HG02623 (cell line): ENCODE results near the gene CTNNA3.
"Not testable (repeated sequence)": the region's sequence is repeated elsewhere in the genome, so short reads cannot be mapped to it uniquely, and the experiment has no call there.

ENCODE experiments used
- ATAC-seq: cut with Tn5 transposase; IDR thresholded peaks from one replicate; pipeline ENCODE4 v1.9.1; 2021; ENCODE audit warnings: moderate library complexity; ENCODE audit not compliant: unreplicated experiment

CTNNA3 gene

GRCh38 chr10:67261300-67261797 is 434.6 kb downstream of the CTNNA3 start:
- ATAC-seq: no peak

GRCh38 chr10:67259319-67259929 is 436.6 kb downstream of the CTNNA3 start:
- ATAC-seq: no peak

DNA sequence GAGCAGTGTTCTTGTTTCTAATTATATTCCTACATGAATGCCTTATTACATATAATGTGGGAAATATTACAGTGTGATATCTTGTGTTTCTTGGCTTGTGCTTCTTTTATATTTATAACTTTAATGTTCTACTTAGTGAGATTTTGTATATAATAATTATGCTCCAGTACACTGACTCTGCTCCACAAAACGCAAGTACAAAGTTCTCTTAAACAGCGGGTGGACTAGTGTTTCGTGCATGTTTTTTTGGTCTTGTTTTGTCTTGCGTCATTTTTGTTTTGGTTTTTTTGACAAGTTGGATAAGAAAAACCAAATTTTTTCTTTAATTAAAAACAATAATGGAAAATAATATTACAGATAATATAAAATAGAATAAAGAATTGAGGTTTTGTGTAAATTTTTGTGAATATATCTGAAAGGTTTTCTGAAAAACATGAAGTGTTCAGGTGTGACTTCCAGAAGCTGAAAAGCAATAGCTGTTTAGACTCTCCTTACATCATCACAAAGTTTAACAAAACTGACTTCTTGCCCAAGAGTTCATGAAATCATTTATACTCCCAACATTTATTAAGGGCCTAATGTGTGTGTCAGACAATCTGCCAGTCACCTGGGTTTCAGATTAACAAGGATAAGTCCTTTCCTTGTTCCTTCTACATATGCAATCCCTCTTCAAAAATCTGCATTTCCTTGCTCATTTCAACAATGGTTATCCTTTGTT is 438.4 kb downstream of the CTNNA3 start:
- ATAC-seq: no peak

DNA sequence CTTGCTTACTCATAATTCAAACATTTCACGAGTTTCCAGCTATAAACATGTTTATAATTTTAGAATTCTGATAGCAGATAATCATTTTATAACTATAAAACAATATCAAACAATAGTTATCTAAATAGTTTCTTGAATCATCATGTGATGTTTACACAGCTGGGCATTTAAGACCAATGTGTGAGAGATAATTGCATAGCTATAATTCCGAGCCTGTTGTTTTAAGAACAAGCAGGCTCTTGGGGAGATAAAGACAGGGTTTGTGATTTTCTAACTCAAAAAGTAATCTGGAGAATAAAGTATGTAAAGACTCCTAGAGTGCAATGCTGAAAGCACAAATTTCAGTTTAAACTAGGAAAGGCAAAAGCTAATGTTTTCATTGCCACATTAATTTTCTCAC is 439.0 kb downstream of the CTNNA3 start:
- no peak for ATAC-seq

- ATAC-seq: no peak
Measured at GRCh38 chr10:67250686-67251085, 445.3 kb downstream of the CTNNA3 start.

- no peak for ATAC-seq
Measured at GRCh38 chr10:67246066-67246555, 449.9 kb downstream of the CTNNA3 start.

GRCh38 chr10:67242528-67242927 is 453.5 kb downstream of the CTNNA3 start:
- ATAC-seq: no peak

DNA sequence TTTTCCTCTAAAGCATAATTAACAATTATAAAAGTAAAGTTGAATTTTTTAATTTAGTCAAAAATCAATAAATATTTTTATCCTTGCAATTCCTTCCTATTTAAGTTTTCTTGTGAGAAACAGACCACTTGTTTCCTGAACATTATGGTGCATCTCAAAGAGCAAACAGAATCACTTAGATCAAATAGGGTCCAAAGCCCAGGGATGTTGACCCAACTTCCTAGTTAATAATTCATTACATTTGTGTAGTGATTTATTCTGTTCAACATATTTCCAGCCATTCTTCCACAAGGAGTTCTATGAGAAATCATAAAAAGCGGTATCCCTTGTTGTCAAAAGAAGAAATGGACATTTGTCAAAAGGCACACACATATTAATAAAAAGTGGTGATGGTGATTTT is 454.5 kb downstream of the CTNNA3 start:
- ATAC-seq: no peak

DNA sequence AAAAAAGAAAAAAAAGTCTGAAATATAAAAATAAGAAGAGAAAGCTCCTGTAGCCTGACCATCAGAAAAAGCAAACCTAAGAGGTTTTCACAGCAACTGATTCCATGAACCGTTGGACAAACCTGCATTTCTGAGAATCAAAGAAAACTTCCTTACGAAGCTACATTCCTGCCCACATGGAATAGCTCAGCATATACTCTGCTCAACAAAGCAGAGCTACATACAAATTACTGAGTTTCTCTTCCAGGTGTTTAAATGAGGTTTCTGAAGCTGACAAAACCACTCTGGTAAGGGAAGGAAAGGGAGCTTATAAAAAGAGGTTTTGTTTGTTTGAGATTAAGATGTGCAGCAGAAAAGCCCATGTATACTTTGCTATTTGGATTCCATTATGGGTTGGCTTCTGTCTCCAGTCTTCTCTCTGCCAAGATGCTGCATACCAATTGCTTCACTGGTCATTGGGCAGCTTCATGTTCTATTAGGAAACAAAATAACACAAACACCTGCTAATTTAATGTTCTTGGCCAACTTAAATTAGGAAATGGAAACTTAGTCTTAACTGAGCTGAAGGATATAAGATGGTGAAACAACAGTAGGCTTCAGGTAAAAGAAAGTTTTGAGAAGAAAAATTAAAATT is 456.0 kb downstream of the CTNNA3 start:
- ATAC-seq: no peak

DNA sequence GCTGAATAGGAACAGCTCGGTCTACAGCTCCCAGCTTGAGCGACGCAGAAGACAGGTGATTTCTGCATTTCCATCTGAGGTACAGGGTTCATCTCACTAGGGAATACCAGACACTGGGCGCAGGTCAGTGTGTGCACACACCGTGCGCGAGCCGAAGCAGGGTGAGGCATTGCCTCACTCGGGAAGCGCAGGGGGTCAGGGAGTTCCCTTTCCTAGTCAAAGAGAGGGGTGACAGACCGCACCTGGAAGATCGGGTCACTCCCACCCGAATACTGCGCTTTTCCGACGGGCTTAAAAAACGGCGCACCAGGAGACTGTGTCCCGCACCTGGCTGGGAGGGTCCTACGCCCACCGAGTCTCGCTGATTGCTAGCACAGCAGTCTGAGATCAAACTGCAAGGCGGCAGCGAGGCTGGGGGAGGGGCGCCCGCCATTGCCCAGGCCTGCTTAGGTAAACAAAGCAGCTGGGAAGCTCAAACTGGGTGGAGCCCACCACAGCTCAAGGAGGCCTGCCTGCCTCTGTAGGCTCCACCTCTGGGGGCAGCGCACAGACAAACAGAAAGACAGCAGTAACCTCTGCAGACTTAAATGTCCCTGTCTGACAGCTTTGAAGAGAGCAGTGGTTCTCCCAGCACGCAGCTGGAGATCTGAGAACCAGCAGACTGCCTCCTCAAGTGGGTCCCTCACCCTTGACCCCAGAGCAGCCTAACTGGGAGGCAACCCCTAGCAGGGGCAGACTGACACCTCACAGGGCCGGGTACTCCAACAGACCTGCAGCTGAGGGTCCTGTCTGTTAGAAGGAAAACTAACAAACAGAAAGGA is 465.1 kb downstream of the CTNNA3 start:
- ATAC-seq: not testable (repeated sequence)

DNA sequence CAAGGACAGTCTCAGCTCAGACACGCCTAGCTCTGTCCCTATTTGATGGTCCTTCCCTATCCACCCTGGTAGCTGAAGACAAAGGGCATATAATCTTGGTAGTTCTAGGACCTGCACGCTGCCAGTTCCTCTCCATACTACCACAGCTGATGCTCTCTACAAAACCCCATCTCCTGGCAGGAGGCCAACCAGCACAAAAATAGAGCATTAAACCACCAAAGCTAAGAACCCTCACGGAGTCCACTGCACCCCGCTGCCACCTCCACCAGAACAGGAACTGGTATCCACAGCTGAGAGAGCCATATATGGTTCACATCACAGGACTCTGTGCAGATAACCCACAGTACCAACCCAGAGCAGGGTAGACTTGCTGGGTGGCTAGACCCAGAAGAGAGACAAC is 470.8 kb downstream of the CTNNA3 start:
- ATAC-seq: no peak

- no peak for ATAC-seq
Measured at GRCh38 chr10:67224553-67224952, 471.4 kb downstream of the CTNNA3 start.

DNA sequence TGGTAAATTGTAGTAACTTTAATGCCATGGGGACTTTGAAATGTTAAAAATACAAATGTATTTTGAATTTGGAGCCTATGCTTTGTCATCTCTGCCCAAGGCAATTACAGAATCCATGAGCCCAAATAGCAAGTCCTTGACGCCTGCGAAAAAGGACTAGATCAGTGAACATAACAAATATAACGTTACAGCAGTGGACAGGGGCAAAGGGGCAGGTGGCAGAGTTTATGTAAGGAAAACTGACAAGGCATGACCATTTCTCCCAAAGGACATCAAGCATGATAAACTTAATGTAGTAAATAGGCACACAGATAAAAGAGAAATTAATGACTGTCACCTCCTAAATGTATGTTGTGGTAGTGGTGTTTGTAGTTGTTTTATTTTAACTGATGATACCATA is 473.1 kb downstream of the CTNNA3 start:
- ATAC-seq: no peak

DNA sequence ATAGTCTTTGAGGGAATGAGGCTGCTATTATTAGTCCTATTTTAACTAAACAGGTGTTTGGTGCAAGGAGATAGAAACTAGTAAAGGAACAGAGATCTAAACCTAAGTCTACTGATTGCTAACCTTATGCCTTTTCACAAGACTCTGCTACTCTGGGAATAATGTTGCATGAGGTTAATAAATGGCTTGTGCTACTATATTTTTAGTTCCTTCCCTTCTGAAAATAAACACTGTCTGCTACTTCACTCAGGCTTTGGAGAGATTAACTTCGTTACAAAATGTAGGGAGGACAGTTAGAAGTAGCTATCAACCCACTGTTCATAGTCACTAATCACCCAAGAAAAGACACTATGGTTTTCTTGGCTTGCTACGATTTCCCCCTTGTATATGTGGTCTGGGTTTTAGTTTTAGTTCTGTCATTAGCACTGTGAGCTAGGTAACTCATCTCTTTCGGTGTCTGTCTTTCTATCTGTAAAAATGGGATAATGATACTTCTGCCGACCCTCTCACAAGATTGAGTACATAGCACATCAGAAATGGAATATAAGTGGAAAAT is 474.0 kb downstream of the CTNNA3 start:
- ATAC-seq: no peak

GRCh38 chr10:67211680-67212079 is 484.3 kb downstream of the CTNNA3 start:
- ATAC-seq: no peak

GRCh38 chr10:67207923-67208322 is 488.1 kb downstream of the CTNNA3 start:
- not testable (repeated sequence) for ATAC-seq

GRCh38 chr10:67200913-67201564 is 495.0 kb downstream of the CTNNA3 start:
- no peak for ATAC-seq

DNA sequence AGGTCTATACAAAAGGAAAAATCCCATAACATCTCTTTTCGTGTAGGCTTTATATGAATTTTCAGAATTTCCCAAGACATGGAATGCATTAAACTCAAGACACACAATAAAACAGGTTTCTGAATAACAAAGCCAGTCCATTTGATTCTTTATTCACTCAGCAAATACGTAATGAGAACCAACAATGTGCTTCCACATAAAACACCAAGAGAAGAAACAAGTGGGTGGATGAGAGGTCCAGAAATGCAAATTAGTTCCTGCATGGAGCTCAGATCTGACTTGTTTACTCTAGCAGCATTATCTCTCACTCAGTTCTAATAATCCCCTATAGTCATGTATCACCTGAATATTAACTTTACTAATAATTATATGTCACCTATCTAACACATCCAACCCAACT is 520.6 kb downstream of the CTNNA3 start:
- no peak for ATAC-seq

DNA sequence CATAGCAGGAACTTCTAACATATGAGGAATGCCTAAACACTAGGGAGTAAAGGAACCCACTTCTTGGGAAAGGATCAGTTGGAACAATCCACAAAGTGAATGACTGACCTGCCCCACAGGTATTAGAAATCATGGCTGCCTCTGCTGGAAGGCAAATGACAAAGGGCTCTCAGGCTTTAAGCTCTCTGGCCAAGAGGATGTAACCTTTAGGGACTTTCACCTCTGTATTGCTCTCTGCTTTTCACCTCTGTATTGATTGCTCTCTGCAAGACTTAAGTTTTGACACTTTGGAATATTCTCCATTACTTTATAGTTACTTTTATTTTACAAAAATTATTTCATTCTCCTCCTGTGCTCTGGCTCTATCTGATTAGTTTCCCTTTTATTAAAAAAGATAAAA is 522.2 kb downstream of the CTNNA3 start:
- ATAC-seq: no peak

DNA sequence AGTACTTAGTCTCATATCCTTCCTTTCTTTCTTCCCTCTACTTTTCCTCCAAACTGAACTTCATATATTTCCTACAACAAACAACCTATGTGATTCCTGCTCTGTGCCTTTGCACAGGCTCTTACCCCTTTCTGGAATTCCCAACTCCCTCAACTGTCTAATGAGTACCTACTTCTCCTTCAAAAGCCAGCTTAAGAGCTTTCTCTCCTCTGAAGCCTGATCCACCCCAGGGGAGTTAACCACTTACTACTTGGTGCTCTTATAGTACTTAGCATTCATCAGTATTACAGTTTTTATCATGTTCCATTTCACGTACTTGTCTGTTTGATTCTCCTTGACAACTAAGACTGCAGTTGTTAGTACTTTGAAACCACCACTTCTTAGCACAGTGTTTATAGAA is 524.0 kb downstream of the CTNNA3 start:
- no peak for ATAC-seq
